NCI-H2227 (cell line): ENCODE measurements around the gene FAM72B.
"Not testable (repeated sequence)": the region's sequence is repeated elsewhere in the genome, so short reads cannot be mapped to it uniquely, and the experiment has no call there.

ENCODE experiments used
- DNase-seq: peaks from one replicate; lab custom pipeline; 2025; ENCODE audit not compliant: unreplicated experiment; lab: John Stamatoyannopoulos, UW

Gene FAM72B

GRCh38 chr1:121184290-121185127 lies at the start of gene FAM72B, which contains the start of gene SRGAP2C:
FAM72B (minus strand) TSS chr1:121184340; CDS start chr1:121183489, 851 bp downstream.
SRGAP2C (plus strand) TSS chr1:121184975; CDS start chr1:121187447, 2,472 bp downstream.
- DNase-seq, result peak; percentile 98

DNA sequence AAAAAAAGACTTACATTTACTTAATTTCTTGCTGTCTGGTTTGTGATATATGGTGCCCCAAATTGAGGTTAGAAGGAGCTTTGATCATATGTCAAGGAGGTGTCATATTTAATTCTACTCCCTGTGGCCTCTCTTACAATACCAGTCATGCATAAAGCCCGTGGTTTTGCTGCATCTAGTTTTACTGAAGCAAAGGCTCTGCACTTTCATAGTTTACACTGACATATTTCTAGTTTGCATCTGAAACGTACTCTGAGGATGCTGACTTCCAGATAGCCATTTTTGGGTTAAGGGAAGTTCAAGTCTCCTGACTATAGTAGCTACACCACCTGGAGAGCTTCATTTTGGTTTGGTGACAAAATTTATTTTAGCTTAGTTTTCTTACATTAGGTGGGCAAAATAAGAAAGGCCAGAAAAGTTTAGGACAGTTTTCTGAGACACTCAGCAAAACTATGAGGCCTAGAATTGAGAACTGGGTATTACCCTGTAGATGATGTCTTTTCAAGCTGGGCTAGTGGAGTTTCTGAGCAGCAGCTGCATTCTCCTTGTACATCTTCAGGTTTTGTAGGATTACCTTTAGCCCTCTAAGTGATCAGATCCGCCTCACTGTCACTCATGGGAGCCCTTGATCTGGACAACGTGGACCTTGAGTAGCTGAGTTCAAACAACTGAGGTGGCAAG lies 48.4 kb upstream of the FAM72B start:
- not testable (repeated sequence) for DNase-seq

DNA sequence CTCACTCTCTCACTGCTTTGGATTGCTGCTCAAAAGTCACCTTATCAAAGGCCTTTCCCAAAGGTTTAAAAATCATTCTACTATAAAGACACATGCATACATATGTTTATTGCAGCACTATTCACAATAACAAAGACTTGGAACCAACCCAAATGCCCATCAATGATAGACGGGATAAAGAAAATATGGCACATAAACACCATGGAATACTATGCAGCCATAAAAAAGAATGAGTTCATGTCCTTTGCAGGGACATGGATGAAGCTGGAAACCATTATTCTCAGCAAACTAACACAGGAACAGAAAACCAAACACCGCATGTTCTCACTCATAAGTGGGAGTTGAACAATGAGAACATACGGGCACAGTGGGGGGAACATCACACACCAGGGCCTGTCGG lies 46.5 kb upstream of the FAM72B start:
- not testable (repeated sequence) for DNase-seq

DNA sequence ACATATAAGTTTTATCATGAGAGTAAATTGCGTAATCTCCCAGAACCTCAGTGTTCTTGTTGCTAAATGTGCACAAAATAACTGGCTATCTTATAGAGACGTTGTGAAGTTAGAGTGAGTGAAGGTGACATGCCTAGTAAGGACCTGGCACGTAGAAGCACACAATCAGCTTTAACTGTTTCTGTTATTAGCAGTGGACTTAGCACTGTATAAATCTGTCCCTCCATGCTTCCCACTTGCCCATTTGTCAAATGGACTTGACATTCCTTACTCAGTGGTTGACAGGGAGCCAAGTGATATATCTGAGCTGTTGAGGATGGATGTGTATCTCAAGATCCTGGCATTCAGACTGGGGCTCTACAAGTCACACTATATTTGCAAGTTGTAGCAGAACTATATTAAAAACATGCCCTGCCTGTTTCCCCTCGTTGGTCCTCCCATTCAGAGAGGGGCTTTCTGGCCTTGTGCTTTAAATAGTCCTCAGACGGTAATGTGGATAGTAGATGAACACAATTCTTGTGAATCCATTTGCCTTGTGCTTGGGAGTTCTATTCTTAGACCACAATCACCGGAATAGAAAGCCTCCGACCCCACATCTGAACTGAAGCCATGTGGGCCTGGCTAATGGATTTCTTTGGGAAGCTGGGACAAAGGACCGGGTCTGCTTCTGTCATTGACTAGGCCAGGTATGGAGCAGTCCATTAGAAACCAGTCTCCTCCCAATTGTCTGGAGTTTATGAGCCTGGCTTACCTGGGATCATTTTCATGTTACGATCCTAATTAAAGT lies 43.6 kb upstream of the FAM72B start:
- DNase-seq, result not testable (repeated sequence)

- not testable (repeated sequence) for DNase-seq
Observed at GRCh38 chr1:121226925-121227324, 42.8 kb upstream of the FAM72B start.

GRCh38 chr1:121226295-121226904 lies 42.3 kb upstream of the FAM72B start:
- not testable (repeated sequence) for DNase-seq

GRCh38 chr1:121224714-121225113 lies 40.6 kb upstream of the FAM72B start:
- not testable (repeated sequence) for DNase-seq

GRCh38 chr1:121221770-121222169 lies 37.6 kb upstream of the FAM72B start:
- not testable (repeated sequence) for DNase-seq

DNA sequence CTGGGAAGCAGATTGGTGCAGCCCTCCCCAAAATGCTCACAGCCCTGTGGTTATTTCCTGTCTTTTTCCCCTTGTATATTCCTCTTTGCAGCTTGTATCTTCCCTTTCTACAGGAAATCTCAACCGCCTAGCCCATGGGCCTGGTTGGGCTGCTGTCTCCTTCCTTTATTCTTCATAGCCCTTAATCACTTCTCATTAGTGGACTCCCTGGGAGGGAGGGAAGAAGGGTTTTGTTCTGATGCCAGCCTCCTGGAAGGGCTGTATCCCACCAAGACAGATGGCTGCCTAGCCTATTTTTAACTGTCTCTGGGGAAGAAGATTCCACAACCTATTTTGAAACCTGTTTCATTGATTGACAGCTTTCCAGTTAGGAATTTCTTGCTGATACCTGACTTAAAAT lies 32.5 kb upstream of the FAM72B start:
- not testable (repeated sequence) for DNase-seq

GRCh38 chr1:121215699-121216417 lies 31.7 kb upstream of the FAM72B start:
- DNase-seq, result not testable (repeated sequence)

GRCh38 chr1:121214544-121215156 lies 30.5 kb upstream of the FAM72B start:
- DNase-seq, result not testable (repeated sequence)

- not testable (repeated sequence) for DNase-seq
Observed at GRCh38 chr1:121213491-121213890, 29.4 kb upstream of the FAM72B start.

- not testable (repeated sequence) for DNase-seq
Observed at GRCh38 chr1:121210778-121211177, 26.6 kb upstream of the FAM72B start.

- DNase-seq, result not testable (repeated sequence)
Observed at GRCh38 chr1:121208375-121208774, 24.2 kb upstream of the FAM72B start.

DNA sequence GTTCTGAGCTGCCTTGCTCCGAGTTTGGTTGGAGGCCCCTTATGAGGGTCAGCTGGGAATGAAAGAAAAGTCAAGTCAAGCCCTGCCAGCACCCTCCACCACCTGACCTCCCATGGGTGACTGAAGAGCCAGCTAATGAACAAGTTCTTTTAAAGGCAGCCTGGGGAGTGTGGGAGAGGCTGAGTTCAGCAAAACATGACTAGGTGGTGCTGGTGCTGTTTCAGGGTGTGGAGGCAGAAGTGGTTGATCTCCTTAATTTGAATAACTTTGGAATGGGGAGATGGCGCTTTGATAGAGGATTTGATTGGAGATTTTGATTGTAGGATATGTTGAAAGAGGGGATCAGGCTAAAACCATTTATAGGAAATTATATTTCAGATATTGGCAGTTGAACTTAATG lies 23.2 kb upstream of the FAM72B start:
- DNase-seq, result not testable (repeated sequence)

DNA sequence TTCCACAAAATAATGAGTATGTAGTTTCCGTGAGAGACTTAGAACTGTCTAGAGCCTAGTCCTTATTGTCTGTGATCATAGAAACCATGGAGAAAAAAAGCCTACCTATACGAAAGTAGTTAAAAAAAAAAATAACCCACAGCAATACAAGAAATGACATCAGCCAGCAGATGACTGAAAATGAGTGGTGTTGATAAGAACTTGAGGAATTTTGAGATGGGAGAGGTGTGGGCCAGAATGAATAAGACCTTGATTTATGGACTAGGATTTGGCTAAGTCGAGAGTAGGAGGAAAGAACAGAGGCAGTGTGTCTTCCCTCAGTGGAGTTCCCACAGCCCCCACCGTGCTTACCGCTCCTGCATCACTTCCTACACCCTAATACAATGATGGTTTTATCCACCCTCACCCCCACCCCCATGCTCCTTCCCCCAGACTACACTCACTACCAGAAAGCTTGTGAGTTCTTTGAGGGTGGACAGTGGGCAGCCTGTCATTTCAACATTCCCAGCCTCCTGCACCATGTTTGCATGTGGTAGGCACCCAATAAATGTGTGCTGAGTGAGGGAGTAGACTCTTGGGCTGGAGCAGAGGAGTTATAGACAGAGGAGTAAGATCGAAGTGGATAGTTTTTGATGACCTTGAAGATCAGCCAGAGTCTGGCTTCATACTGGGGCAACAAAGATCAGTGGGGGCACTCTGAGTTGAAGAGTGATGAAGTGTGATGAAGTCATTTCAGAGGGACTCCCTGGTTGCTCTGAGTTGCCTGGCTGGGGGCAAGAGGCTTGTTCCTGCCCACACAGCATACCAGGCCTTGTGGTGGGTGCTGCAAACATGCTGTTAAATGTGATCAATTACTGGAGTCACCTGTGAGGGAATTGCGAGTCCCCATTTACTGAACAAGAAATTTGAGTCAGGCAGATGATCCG lies 21.9 kb upstream of the FAM72B start:
- not testable (repeated sequence) for DNase-seq

DNA sequence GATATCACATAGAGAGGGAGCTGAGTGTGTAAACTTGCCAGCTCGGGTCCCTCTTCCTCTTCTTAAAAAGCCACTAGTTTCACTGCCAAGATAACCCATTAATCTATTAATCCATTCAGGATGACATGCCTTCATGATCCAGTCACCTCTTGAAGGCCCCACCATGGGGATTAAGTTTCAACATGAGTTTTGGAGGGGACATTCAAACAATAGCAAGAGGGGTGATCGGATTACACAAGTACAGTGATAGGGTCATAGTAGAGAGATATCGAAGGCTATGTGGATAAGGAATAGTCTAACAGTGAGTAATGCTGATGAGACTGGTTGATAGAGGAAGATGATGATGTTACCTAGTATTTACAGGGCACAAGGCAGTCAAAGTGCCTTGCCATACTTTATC lies 18.8 kb upstream of the FAM72B start:
- not testable (repeated sequence) for DNase-seq
